GM21786 (cell line): ENCODE measurements around the gene TGFB1I1.
"Not testable (repeated sequence)": the region's sequence is repeated elsewhere in the genome, so short reads cannot be mapped to it uniquely, and the experiment has no call there.

ENCODE experiments used
- ATAC-seq: cut with Tn5 transposase; IDR thresholded peaks from one replicate; pipeline ENCODE4 v1.9.1; 2021; ENCODE audit not compliant: unreplicated experiment

The TGFB1I1 gene

GRCh38 chr16:31467858-31468257, 4.1 kb upstream of the TGFB1I1 start:
- ATAC-seq, result no peak

- no peak for ATAC-seq
These were observed 1.3 kb upstream of the TGFB1I1 start for GRCh38 chr16:31470615-31471014.

- no peak for ATAC-seq
These were observed 594 bp upstream of the TGFB1I1 start for GRCh38 chr16:31471241-31471874.

- no peak for ATAC-seq
These were observed 804 bp downstream of the TGFB1I1 start for GRCh38 chr16:31472709-31473203.

GRCh38 chr16:31473264-31473984, 1.5 kb downstream of the TGFB1I1 start:
- no peak for ATAC-seq

GRCh38 chr16:31474173-31474714, 2.3 kb downstream of the TGFB1I1 start:
- ATAC-seq, result no peak

- ATAC-seq, result no peak
These were observed 3.1 kb downstream of the TGFB1I1 start for GRCh38 chr16:31474773-31475738.

GRCh38 chr16:31475946-31476302, 4.0 kb downstream of the TGFB1I1 start:
- no peak for ATAC-seq

GRCh38 chr16:31476303-31477219, 4.6 kb downstream of the TGFB1I1 start:
- peak; percentile 43 for ATAC-seq

GRCh38 chr16:31477220-31478216, 5.6 kb downstream of the TGFB1I1 start:
- peak; percentile 26 for ATAC-seq

GRCh38 chr16:31478956-31479355, 7.0 kb downstream of the TGFB1I1 start:
- ATAC-seq, result no peak

- no peak for ATAC-seq
These were observed 7.8 kb downstream of the TGFB1I1 start for GRCh38 chr16:31479751-31480150.

- no peak for ATAC-seq
These were observed 9.0 kb downstream of the TGFB1I1 start for GRCh38 chr16:31480851-31481536.

- ATAC-seq, result no peak
These were observed 11.1 kb downstream of the TGFB1I1 start, which contains the start of gene SLC5A2 for GRCh38 chr16:31483081-31483480. Gene SLC5A2 (plus strand): TSS chr16:31483123. CDS start chr16:31483137, 14 bp downstream.

- ATAC-seq, result not testable (repeated sequence)
These were observed 12.1 kb downstream of the TGFB1I1 start for GRCh38 chr16:31484048-31484447.

GRCh38 chr16:31484491-31485171, 12.7 kb downstream of the TGFB1I1 start:
- ATAC-seq, result no peak

GRCh38 chr16:31485571-31485970, 13.6 kb downstream of the TGFB1I1 start:
- no peak for ATAC-seq

GRCh38 chr16:31486045-31486444, 14.1 kb downstream of the TGFB1I1 start:
- no peak for ATAC-seq
